Karpas-422 (cell line): ENCODE measurements around the gene FMN1. TPM values are rescaled to one million over a fixed set of nuclear protein-coding genes. Genes with fewer than 3 reads are reported as not detected.

Source experiments
- DNase-seq: peaks from one replicate; pipeline ENCODE4 v3.0.0-alpha.2; 2015
- H2AFZ ChIP-seq: fragments of 200-600 bp; sonication (generic); 2 replicates; pipeline ENCODE4 v1.6.1; 2014; ENCODE audit warnings: antibody characterized with exemption, low read length, mixed read lengths
- H3K27ac ChIP-seq: fragments of 200-600 bp; sonication (generic); 2 replicates; pipeline ENCODE4 v1.5.1; 2014; ENCODE audit warnings: mild to moderate bottlenecking, low read length, moderate library complexity
- H3K27me3 ChIP-seq: fragments of 200-600 bp; sonication (generic); 2 replicates; pipeline ENCODE4 v1.6.1; 2014; ENCODE audit warnings: low read length, mixed read lengths
- H3K36me3 ChIP-seq: fragments of 200-600 bp; sonication (generic); 2 replicates; pipeline ENCODE4 v1.6.1; 2014; ENCODE audit warnings: low read length, mixed read lengths; ENCODE audit not compliant: insufficient read depth
- H3K4me1 ChIP-seq: fragments of 200-600 bp; sonication (generic); 2 replicates; pipeline ENCODE4 v1.6.1; 2014; ENCODE audit warnings: mild to moderate bottlenecking, low read length, mixed read lengths
- H3K4me2 ChIP-seq: fragments of 200-600 bp; sonication (generic); 2 replicates; pipeline ENCODE4 v1.6.1; 2014; ENCODE audit warnings: low read length, low read depth, mild to moderate bottlenecking; ENCODE audit not compliant: poor library complexity, severe bottlenecking
- H3K4me3 ChIP-seq: fragments of 200-600 bp; sonication (generic); 2 replicates; pipeline ENCODE4 v1.5.1; 2014; ENCODE audit warnings: mild to moderate bottlenecking, antibody characterized with exemption, low read length, mixed read lengths
- H3K79me2 ChIP-seq: fragments of 200-600 bp; sonication (generic); 2 replicates; pipeline ENCODE4 v1.6.1; 2014; ENCODE audit warnings: mild to moderate bottlenecking, low read length, mixed read lengths
- H3K9ac ChIP-seq: fragments of 200-600 bp; sonication (generic); 2 replicates; pipeline ENCODE4 v1.6.0; 2014; ENCODE audit warnings: low read length
- H3K9me2 ChIP-seq: fragments of 200-600 bp; sonication (generic), shearing (Covaris generic); replicated peaks from 2 replicates; pipeline ENCODE4 v1.6.0; 2014; ENCODE audit warnings: mild to moderate bottlenecking, low read length, moderate library complexity; ENCODE audit not compliant: insufficient read depth
- H3K9me3 ChIP-seq: fragments of 300-700, 200-600 bp; sonication (generic); 2 replicates; pipeline ENCODE4 v1.6.1; 2014; ENCODE audit warnings: low read length, mixed read lengths
- H4K20me1 ChIP-seq: fragments of 200-600 bp; sonication (generic); 2 replicates; pipeline ENCODE4 v1.6.1; 2014; ENCODE audit warnings: mild to moderate bottlenecking, antibody characterized with exemption, low read length, low read depth; ENCODE audit not compliant: insufficient read depth
- total RNA-seq: library from RNA; depleted of rRNA; stranded (reverse); fragments of >200 nt; shearing (Covaris generic); gene quantifications from 2 replicates; pipeline ENCODE4 v1.2.3, GENCODE V29; 2014; ENCODE audit warnings: low replicate concordance

The FMN1 gene
- total RNA-seq, 1 experiment from 2014 or later, result 1.1 TPM

- Histone ChIP-seq H3K36me3 (no peaks in the 10 kb centered on the region), H4K20me1 (no peaks in the 10 kb centered on the region), H3K27ac (no peak overlapping the region), H2AFZ (no peak overlapping the region), H3K79me2 (no peaks in the 10 kb centered on the region), H3K4me3 (no peak overlapping the region), H3K9me3 (no peaks in the 10 kb centered on the region), H3K9ac (no peak overlapping the region), H3K27me3 (no peaks in the 10 kb centered on the region), H3K9me2 (no peaks in the 10 kb centered on the region), H3K4me2 (no peak overlapping the region), H3K4me1 (no peaks in the 10 kb centered on the region)
- DNase-seq, result peak; percentile 67
These were observed 61.7 kb downstream of the FMN1 start for GRCh38 chr15:33132722-33133345.

- Histone ChIP-seq H3K9me3 (no peaks in the 10 kb centered on the region), H4K20me1 (no peaks in the 10 kb centered on the region), H3K4me2 (no peak overlapping the region), H3K36me3 (no peaks in the 10 kb centered on the region), H2AFZ (no peak overlapping the region), H3K9me2 (no peaks in the 10 kb centered on the region), H3K4me1 (no peaks in the 10 kb centered on the region), H3K9ac (no peak overlapping the region), H3K4me3 (no peak overlapping the region), H3K27ac (no peak overlapping the region), H3K27me3 (no peaks in the 10 kb centered on the region), H3K79me2 (no peaks in the 10 kb centered on the region)
- DNase-seq, result no peak
These were observed 62.3 kb downstream of the FMN1 start for GRCh38 chr15:33132233-33132580.

GRCh38 chr15:33131552-33132232 lies 62.8 kb downstream of the FMN1 start:
- no peaks in the 10 kb centered on the region for H3K79me2 ChIP-seq
- no peaks in the 10 kb centered on the region for H3K27me3 ChIP-seq
- no peak for DNase-seq
- no peaks in the 10 kb centered on the region for H4K20me1 ChIP-seq
- peaks cover under 1% of the 10 kb centered on the region; the same call in 1 of the 2 replicates for H3K4me1 ChIP-seq
- no peak overlapping the region for H3K9ac ChIP-seq
- no peak overlapping the region for H2AFZ ChIP-seq
- no peak overlapping the region for H3K4me2 ChIP-seq
- no peaks in the 10 kb centered on the region for H3K9me3 ChIP-seq
- no peaks in the 10 kb centered on the region for H3K36me3 ChIP-seq
- H3K4me3 ChIP-seq, result no peak overlapping the region
- H3K9me2 ChIP-seq, result no peaks in the 10 kb centered on the region
- H3K27ac ChIP-seq, result no peak overlapping the region

- no peak overlapping the region for H3K27ac ChIP-seq
- H3K4me3 ChIP-seq, result no peak overlapping the region
- no peaks in the 10 kb centered on the region for H3K36me3 ChIP-seq
- no peak overlapping the region for H3K4me2 ChIP-seq
- peaks cover 4% of the 10 kb centered on the region; the same call in 1 of the 2 replicates for H3K4me1 ChIP-seq
- peak; percentile 53 for DNase-seq
- no peaks in the 10 kb centered on the region for H3K79me2 ChIP-seq
- no peaks in the 10 kb centered on the region for H3K9me3 ChIP-seq
- H2AFZ ChIP-seq, result no peak overlapping the region
- no peaks in the 10 kb centered on the region for H3K27me3 ChIP-seq
- H3K9me2 ChIP-seq, result no peaks in the 10 kb centered on the region
- H3K9ac ChIP-seq, result no peak overlapping the region
- H4K20me1 ChIP-seq, result no peaks in the 10 kb centered on the region
These were observed 67.8 kb downstream of the FMN1 start for GRCh38 chr15:33126559-33127290.

GRCh38 chr15:33125894-33126537 lies 68.5 kb downstream of the FMN1 start:
- no peaks in the 10 kb centered on the region for H3K36me3 ChIP-seq
- H3K9me2 ChIP-seq, result no peaks in the 10 kb centered on the region
- DNase-seq, result no peak
- H3K27ac ChIP-seq, result no peak overlapping the region
- peaks cover 4% of the 10 kb centered on the region; the same call in 1 of the 2 replicates for H3K4me1 ChIP-seq
- H3K27me3 ChIP-seq, result no peaks in the 10 kb centered on the region
- no peak overlapping the region for H2AFZ ChIP-seq
- H3K9ac ChIP-seq, result no peak overlapping the region
- no peak overlapping the region for H3K4me3 ChIP-seq
- no peaks in the 10 kb centered on the region for H3K79me2 ChIP-seq
- H3K4me2 ChIP-seq, result no peak overlapping the region
- H4K20me1 ChIP-seq, result no peaks in the 10 kb centered on the region
- H3K9me3 ChIP-seq, result no peaks in the 10 kb centered on the region

- H3K79me2 ChIP-seq, result no peaks in the 10 kb centered on the region
- H3K36me3 ChIP-seq, result no peaks in the 10 kb centered on the region
- no peaks in the 10 kb centered on the region for H3K27me3 ChIP-seq
- DNase-seq, result no peak
- no peaks in the 10 kb centered on the region for H3K9me2 ChIP-seq
- H3K4me3 ChIP-seq, result no peak overlapping the region
- H3K9ac ChIP-seq, result no peak overlapping the region
- H4K20me1 ChIP-seq, result no peaks in the 10 kb centered on the region
- H3K4me1 ChIP-seq, result peaks cover 4% of the 10 kb centered on the region; the same call in 1 of the 2 replicates
- no peak overlapping the region for H2AFZ ChIP-seq
- H3K27ac ChIP-seq, result no peak overlapping the region
- H3K9me3 ChIP-seq, result no peaks in the 10 kb centered on the region
- no peak overlapping the region for H3K4me2 ChIP-seq
These were observed 69.7 kb downstream of the FMN1 start for GRCh38 chr15:33124811-33125210.

GRCh38 chr15:33124279-33124678 lies 70.2 kb downstream of the FMN1 start:
- DNase-seq, result no peak
- no peak overlapping the region for H3K9ac ChIP-seq
- no peak overlapping the region for H2AFZ ChIP-seq
- peaks cover 4% of the 10 kb centered on the region; the same call in 1 of the 2 replicates for H3K4me1 ChIP-seq
- no peaks in the 10 kb centered on the region for H3K9me2 ChIP-seq
- H3K4me3 ChIP-seq, result no peak overlapping the region
- H3K36me3 ChIP-seq, result no peaks in the 10 kb centered on the region
- no peaks in the 10 kb centered on the region for H3K9me3 ChIP-seq
- H3K27ac ChIP-seq, result no peak overlapping the region
- H3K4me2 ChIP-seq, result no peak overlapping the region
- H3K79me2 ChIP-seq, result no peaks in the 10 kb centered on the region
- H3K27me3 ChIP-seq, result no peaks in the 10 kb centered on the region
- no peaks in the 10 kb centered on the region for H4K20me1 ChIP-seq

- Histone ChIP-seq H2AFZ (no peak overlapping the region), H3K9ac (no peak overlapping the region), H4K20me1 (no peaks in the 10 kb centered on the region), H3K4me3 (no peak overlapping the region), H3K9me3 (no peaks in the 10 kb centered on the region), H3K4me1 (no peaks in the 10 kb centered on the region), H3K36me3 (no peaks in the 10 kb centered on the region), H3K79me2 (no peaks in the 10 kb centered on the region), H3K9me2 (no peaks in the 10 kb centered on the region), H3K4me2 (no peak overlapping the region), H3K27ac (no peak overlapping the region), H3K27me3 (no peaks in the 10 kb centered on the region)
- DNase-seq, result no peak
These were observed 74.6 kb downstream of the FMN1 start for GRCh38 chr15:33119865-33120264.
